Measurements from ENCODE around the gene LHFPL5. TPM values are rescaled to one million over a fixed set of nuclear protein-coding genes. Genes with fewer than 3 reads are reported as not detected.

The LHFPL5 gene
- total RNA-seq, 2 donors from 2014 or later: 5.6 to 6.2 TPM

- intact Hi-C loops (cut with DNase I): no loop called here
- H3K9me3 ChIP-seq: no peaks in the 10 kb centered on the region
- peak overlapping the region in 1 of 2 donors; percentile 13 for H3K4me3 ChIP-seq
- H3K36me3 ChIP-seq (replicated peaks in 1 of 2; ENCODE audit: insufficient read depth in 1 of 2, low read depth in 2 of 2): no peaks in the 10 kb centered on the region
- peak overlapping the region; percentile 66 to 96 (median 89) for H3K27ac ChIP-seq
- no peaks in the 10 kb centered on the region for H3K27me3 ChIP-seq
- ATAC-seq (peak; percentile 25), DNase-seq (peak; percentile 60 to 76 (median 67))
- peak in 1 of 3 donors; percentile 13 for TF ChIP-seq POLR2A (IDR thresholded peaks at IDR 0.05)
- TF ChIP-seq, protein P1, sequence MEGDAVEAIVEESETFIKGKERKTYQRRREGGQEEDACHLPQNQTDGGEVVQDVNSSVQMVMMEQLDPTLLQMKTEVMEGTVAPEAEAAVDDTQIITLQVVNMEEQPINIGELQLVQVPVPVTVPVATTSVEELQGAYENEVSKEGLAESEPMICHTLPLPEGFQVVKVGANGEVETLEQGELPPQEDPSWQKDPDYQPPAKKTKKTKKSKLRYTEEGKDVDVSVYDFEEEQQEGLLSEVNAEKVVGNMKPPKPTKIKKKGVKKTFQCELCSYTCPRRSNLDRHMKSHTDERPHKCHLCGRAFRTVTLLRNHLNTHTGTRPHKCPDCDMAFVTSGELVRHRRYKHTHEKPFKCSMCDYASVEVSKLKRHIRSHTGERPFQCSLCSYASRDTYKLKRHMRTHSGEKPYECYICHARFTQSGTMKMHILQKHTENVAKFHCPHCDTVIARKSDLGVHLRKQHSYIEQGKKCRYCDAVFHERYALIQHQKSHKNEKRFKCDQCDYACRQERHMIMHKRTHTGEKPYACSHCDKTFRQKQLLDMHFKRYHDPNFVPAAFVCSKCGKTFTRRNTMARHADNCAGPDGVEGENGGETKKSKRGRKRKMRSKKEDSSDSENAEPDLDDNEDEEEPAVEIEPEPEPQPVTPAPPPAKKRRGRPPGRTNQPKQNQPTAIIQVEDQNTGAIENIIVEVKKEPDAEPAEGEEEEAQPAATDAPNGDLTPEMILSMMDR (IDR thresholded peaks at IDR 0.05): no peak
- 46 to 53% methylated on average over 13 of the region's 13 CpGs for WGBS, 2 donors
- H3K4me1 ChIP-seq: peaks cover 47% of the 10 kb centered on the region
Observed at GRCh38 chr6:35787266-35788218, 17.6 kb upstream of the LHFPL5 start.

DNA sequence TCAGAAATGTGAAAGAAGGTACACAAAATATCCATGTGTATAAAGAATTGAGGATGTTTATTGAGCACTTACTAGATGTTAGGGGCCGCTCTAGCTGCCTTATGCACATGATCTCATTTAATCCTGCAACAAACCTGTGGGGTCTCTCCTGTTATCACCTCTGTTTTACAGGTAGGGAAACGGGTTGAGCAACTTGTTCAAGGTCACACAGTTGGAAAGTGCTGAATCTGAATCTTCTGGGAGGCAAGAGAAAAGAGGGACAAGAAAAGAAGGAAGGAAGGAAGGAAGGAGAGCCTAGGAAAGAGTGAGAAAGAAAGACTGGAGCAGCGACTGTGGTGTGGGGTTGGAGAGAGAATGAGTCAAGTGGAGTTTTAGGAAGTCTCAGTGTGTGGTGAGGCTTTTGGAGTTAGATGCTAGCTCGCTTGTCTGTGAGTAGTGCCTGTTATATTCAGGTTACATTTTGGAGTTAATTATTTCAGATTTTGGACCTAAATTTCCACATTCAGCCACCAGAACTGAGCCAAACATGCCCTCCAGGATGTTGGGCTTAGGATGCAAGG lies 16.6 kb upstream of the LHFPL5 start:
- DNase-seq (peak; percentile 58 to 78 (median 70)), ATAC-seq (no peak)
- no peaks in the 10 kb centered on the region for H3K36me3 ChIP-seq (replicated peaks in 1 of 2; ENCODE audit: insufficient read depth in 1 of 2, low read depth in 2 of 2)
- peaks cover 49% of the 10 kb centered on the region for H3K4me1 ChIP-seq
- no peaks in the 10 kb centered on the region for H3K27me3 ChIP-seq
- peak overlapping the region; percentile 66 to 96 (median 89) for H3K27ac ChIP-seq
- H3K4me3 ChIP-seq: peak overlapping the region in 1 of 2 donors; percentile 13
- no peaks in the 10 kb centered on the region for H3K9me3 ChIP-seq
- intact Hi-C loops (cut with DNase I): no loop called here
- WGBS, 2 donors: 38 to 40% methylated on average over 4 of the region's 4 CpGs
- TF ChIP-seq, protein P1 (IDR thresholded peaks at IDR 0.05): no peak
- no peak for TF ChIP-seq POLR2A (IDR thresholded peaks at IDR 0.05)

- Histone ChIP-seq H3K36me3 (replicated peaks in 1 of 2; ENCODE audit: insufficient read depth in 1 of 2, low read depth in 2 of 2) (peaks cover 0 to 8% of the 10 kb centered on the region in 2 donors), H3K4me1 (peaks cover 54% of the 10 kb centered on the region), H3K9me3 (no peaks in the 10 kb centered on the region), H3K27me3 (no peaks in the 10 kb centered on the region), H3K4me3 (no peak overlapping the region), H3K27ac (peak overlapping the region in 3 of 4 donors; percentile 87 to 96 (median 92))
- TF ChIP-seq, protein P1 (IDR thresholded peaks at IDR 0.05): no peak
- TF ChIP-seq POLR2A (IDR thresholded peaks at IDR 0.05): no peak
- intact Hi-C loops (cut with DNase I): no loop called here
- DNase-seq (peak; percentile 60 to 69 (median 65)), ATAC-seq (no peak)
- 45 to 50% methylated on average over 5 of the region's 5 CpGs for WGBS, 2 donors
Observed at GRCh38 chr6:35790683-35791082, 14.5 kb upstream of the LHFPL5 start.

- peaks cover 45% of the 10 kb centered on the region for H3K4me1 ChIP-seq
- intact Hi-C loops (cut with DNase I): no loop called here
- H3K27me3 ChIP-seq: no peaks in the 10 kb centered on the region
- no peaks in the 10 kb centered on the region for H3K9me3 ChIP-seq
- peak overlapping the region; percentile 68 to 79 for H3K4me3 ChIP-seq
- TF ChIP-seq POLR2A (IDR thresholded peaks at IDR 0.05): no peak
- TF ChIP-seq, protein P1 (IDR thresholded peaks at IDR 0.05): no peak
- ATAC-seq (no peak), DNase-seq (peak; percentile 51 to 77 (median 62))
- H3K36me3 ChIP-seq (replicated peaks in 1 of 2; ENCODE audit: insufficient read depth in 1 of 2, low read depth in 2 of 2): peaks cover 0 to 10% of the 10 kb centered on the region in 2 donors
- WGBS, 2 donors: 48 to 51% methylated on average over 17 of the region's 17 CpGs
- peak overlapping the region; percentile 92 to 100 (median 97) for H3K27ac ChIP-seq
Observed at GRCh38 chr6:35794536-35795452, 10.4 kb upstream of the LHFPL5 start.

Data from body of pancreas (tissue), 4 donors.